IPS DF 4.7 (cell line): ENCODE results near the gene CNKSR3.

Experiments
- DNase-seq: peaks from one replicate; pipeline ENCODE4 v3.0.0-alpha.2; 2013; ENCODE audit warnings: low spot score; ENCODE audit errors: extremely low read depth

Gene CNKSR3

GRCh38 chr6:154414021-154414813, 96.3 kb downstream of the CNKSR3 start:
- no peak for DNase-seq

DNA sequence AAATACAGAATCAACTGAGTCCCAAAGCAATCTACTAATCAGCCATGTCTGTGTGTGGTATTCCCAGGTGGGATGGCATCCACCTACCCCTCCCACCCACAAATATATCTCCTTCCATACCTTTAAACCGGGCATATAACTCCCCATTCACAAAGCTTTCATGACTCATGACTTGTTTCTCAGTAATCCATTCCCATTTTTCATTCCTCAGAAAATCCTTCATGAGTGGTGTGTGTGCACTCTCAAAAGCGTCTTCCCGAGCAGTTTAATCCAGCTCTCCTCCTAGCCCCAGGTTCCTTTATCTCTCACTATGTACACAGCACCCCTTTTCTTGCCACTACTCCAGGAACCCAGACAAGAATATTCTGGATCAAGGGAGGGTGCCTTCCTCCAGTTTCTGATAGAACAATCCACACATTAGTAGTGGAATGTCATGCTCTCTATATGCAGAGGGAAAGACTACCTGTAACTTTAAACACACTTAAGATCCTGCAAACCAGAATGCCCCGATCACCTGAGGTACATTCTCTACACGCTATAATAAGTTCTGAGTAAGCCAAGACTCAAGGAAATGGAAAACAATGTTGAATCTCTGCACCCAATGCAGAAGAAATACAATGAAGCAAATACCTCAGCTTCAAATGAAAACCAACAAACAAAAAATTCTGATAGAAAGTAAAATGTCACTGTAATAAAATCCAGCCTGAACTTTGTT, 98.2 kb downstream of the CNKSR3 start:
- no peak for DNase-seq

DNA sequence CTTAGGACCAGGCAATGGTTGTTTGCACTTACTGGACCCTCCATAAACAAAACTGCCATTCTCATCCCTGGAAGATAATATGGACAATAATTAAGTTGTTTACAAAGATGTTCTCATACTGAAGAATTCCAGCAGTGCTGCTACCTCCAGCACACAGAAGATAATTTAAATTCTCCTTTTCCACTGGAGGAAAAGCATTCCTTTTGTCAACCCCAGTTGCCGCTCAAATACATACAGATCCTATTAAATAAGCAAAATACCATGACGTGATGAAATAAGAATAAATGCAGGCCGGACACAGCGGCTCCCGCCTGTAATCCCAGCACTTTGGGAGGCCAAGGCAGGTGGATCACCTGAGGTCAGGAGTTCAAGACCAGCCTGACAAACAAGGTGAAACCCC, 99.4 kb downstream of the CNKSR3 start:
- no peak for DNase-seq

GRCh38 chr6:154410619-154411072, 99.8 kb downstream of the CNKSR3 start:
- peak; percentile 9 for DNase-seq

DNA sequence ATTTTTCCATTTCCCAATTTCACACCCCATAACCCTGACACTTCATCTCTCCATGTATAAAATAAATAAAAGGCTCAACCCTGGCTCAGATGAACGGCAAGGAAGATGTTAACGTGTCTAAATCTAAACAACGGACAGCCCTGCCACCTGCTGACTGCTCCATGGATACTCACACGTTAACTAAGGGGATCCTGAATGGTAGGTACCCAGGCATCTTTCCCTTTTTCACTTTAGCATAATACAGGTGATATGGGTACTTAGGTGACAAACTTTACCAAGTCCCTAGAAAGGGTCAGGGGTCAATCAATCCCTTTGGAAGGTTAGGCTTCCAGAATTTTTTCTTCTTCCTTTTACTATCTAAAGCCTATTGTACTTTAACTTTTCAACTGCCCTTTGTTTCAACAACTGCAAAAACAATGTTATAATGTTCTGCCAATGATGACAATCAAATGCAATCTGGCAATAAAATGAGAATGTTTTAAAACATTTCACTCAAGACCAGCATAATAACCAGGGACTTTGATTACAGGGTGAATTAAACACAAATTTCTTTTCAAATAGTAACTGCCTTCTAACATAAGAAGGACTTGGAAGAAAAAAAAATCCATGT, 101.5 kb downstream of the CNKSR3 start:
- DNase-seq: no peak

- no peak for DNase-seq
These were observed 103.0 kb downstream of the CNKSR3 start for GRCh38 chr6:154407440-154407839.

GRCh38 chr6:154406869-154407268, 103.6 kb downstream of the CNKSR3 start:
- DNase-seq: no peak

DNA sequence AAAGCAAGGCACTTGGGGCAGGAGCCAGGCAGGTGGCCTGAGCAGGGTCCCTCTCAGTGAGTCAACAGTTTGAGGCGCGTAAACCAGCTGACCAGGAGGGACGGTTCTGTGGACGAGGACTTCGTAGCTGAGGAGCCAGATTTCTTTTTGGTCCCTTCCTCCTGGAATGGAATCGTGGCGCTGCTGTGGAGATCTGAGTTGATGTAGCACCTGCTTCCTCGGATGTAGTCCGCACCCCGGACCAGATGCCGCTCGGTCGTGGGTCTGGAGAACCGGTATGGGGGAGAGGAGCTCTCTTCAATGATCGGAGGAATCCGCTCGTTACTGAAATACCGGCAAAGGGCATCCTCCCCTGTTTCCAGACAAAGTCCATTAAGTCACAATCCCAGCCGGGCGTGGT, 104.2 kb downstream of the CNKSR3 start:
- DNase-seq: no peak

DNA sequence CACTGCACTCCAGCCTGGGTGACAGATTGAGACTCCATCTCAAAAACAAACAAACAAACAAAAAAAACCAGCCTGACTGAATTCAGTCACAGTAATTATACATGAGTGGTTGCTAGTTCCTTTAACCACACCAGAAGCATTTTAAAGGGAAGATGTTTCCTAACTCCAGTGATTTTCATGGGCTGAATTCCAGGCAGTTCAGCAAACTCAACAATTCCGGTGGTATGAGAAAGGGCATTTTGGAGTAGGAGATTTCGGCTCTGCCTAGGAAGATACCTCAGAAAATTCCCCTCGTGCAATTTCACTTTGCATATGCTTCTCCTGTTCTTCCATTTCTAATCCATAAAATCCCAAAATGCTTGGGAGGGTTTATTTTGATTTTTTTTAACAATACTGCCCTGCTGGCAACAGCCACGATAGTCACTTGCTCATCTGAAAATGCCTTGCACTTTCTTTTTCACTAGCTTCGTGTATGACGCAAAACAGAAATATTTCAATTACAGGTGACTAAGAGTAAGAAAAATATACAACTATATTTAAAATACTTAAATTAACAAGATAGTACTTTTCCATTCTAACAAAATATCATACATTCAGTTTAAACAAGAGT, 105.6 kb downstream of the CNKSR3 start:
- DNase-seq: no peak

- DNase-seq: no peak
These were observed 106.7 kb downstream of the CNKSR3 start for GRCh38 chr6:154403788-154404187.

DNA sequence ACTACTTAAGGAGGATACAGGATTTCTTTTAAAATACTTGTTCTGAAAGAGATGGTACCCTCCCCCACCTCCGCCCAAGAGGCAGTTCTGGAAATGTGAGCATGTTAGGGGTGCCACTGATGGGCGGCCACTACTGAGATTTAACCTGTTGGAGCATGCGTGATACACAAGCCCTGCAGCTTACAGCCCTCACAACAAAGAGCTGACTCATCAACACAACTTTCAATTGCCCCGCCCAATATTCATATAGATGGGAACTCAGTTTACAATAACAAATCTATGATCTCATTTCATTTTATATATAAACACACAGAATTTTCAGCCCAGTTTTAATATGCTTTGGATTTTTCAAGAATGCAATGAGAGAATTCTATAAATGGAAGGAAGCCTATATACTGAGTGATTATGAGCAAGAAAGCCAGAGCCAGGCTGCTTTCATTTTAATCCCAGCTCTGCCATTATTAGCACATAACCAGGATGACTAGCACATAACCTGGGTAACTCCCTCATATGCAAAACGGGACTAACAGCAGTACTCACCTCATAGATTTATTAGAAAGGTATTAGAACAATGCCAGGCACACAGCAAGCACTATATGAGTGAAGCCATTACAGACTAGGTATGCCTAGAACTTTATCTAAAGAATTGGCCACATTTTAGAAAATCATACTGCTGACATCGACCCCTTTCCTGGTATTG, 108.3 kb downstream of the CNKSR3 start:
- no peak for DNase-seq

GRCh38 chr6:154399097-154399496, 111.4 kb downstream of the CNKSR3 start:
- DNase-seq: no peak

DNA sequence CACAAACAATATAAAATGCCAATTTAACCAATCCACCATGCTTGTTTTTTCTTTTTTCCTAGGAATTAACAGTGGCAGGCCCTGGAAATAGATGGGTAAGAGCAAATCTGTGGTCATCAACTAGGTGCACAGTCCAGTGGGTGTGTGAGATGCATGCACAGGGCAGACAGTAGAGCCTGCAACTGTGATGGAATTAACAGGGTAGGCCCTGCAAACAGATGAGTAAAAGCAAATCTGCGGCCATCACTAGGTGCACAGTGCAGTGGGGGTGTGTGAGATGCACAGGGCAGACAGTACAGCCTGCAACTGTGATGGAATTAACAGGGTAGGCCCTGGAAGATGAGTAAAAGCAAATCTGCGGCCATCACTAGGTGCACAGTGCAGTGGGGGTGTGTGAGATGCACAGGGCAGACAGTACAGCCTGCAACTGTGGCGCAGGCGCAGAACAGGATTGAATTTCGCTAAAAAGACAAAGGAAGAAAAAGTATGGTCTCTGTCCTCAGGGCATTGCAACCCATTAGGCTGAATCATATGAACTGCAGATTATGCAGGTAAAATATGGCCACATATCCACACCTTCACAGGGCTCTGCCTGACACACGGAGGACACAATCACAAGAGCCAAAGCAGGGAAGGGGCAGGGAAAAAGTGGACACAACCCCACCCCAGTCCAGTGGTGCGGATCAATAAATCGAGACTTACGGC, 112.8 kb downstream of the CNKSR3 start:
- no peak for DNase-seq

DNA sequence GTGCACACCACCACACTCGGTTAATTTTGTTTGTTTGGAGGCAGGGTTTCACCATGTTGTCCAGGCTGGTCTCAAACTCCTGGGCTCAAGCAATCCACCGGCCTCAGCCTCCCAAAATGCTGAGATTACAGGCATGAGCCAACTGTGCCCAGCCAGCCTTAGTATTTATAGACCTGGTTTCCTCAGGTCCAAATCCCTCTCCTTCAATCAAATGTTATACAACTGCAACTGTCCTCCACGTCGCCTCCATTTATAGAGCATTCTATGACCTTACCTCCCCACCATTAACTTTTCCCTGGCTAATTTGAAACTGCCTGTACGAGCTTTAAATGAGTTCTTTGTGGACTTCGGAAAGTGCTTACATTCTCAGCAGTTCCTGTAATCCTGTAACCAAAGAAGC, 114.6 kb downstream of the CNKSR3 start:
- DNase-seq: no peak

DNA sequence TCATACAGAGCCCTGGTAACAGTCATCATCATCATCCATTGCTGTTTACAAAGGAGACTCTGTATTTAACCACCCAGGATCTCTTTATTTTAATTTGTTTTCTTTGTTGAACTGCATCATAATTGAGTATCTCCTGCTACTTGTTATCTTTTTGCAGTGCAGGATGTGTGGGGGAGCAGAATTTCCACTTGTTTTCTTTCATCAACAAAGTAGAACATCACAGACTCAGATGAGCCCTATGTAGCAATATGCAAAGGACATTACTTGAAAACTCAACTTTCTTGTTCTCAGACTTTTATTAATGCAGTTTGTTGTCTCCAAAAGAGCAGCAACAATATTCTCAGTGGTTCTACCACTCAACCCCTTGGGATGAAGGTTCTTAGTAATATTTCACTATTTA, 115.2 kb downstream of the CNKSR3 start:
- DNase-seq: no peak

GRCh38 chr6:154394571-154394970, 115.9 kb downstream of the CNKSR3 start:
- no peak for DNase-seq

GRCh38 chr6:154390034-154390433, 120.5 kb downstream of the CNKSR3 start:
- DNase-seq: no peak

DNA sequence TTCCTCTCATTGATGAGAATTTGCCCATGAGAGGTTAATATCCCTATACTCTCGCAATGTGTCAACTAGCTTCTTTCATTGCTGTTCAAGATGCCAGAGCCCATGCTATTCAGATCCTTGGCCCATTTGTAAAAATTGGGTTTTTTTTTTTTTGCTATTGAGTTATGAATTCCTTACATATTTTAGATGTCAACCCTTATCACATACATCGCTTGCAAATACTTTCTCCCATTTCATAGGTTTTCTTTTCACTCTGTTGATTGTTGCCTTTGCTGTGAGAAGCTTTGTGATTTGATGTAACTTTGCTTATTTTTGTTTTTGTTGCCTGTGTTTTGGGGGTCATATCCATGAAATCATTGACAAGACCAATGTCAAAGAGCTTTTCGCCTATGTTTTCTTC, 121.7 kb downstream of the CNKSR3 start:
- DNase-seq: no peak

DNA sequence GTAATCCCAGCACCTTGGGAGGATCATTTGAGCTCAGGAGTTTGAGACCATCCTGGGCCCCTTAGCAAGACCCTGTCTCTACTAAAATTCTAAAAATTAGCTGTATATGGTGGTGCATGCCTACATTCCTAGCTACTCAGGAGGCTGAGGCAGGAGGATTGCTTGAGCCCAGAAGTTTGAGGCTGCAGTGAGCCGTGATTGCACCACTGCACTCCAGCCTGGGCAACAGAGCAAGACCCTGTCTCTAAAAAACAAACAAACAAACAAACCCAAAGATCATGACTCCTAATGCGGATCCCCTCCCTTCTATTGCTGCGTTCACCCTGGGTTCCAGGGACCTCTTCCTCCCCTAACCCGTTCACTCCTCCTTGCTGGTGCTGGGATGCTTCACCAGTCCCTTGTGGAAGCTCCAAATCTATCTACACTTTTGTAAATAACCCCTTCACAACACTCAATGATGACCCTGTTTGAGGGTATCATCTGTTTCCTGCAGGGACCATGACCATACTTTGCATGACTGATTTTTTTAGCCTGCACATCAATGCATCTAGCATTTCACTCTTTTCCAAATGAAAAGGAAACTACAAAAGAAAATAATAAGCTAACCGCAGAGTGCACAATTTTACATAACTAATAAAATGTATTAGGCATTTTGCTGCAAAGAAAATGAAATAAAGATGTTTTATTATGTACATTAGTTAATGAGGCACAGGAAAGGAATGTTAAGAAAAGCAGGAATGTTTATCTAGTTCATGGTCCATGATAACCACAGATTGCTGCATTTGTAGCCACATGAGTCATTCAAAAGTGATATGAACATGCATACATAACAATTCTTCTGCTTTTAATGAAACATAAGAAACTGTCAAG, 123.4 kb downstream of the CNKSR3 start:
- no peak for DNase-seq

DNA sequence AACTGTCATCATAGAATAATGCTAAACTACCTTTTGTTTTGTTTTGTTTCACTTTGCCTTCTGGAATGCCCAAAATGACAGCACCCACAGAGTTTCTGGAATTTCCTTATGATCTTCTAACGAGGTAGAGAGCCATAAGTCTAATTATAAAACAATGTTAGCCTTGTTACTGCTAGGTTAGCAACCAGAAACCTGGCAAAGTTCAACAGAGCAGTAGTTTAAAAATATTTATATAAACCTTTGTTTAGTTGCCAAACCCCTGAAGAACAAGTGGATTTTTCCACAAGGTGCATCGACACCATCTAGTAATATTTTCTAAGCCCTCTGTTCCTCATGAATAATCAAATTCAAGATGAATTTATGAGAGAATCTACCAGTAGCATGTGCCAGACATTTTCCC, 126.3 kb downstream of the CNKSR3 start:
- no peak for DNase-seq
